C4-2B (cell line): ENCODE measurements around the gene AGBL4.

Source experiments
- H3K27ac ChIP-seq: fragments of 450-650 bp; 2 replicates; pipeline ENCODE4 v1.5.1; 2017
- CTCF ChIP-seq: fragments of 450-650 bp; conservative IDR thresholded peaks from 2 replicates; pipeline ENCODE4 v1.5.1; 2017; ENCODE audit warnings: mild to moderate bottlenecking
- ZFX ChIP-seq: fragments of 450-650 bp; IDR thresholded peaks from 2 replicates; pipeline ENCODE4 v1.6.1; 2017

The AGBL4 gene

GRCh38 chr1:48725341-48726046 is 1298.3 kb downstream of the AGBL4 start:
- TF ChIP-seq CTCF (no peak), ZFX (no peak)
- H3K27ac ChIP-seq: no peak overlapping the region

- no peak for TF ChIP-seq CTCF
- TF ChIP-seq ZFX: no peak
- H3K27ac ChIP-seq: no peak overlapping the region
Observed at GRCh38 chr1:48720929-48721328, 1302.8 kb downstream of the AGBL4 start.

- TF ChIP-seq CTCF (no peak), ZFX (no peak)
- H3K27ac ChIP-seq: no peak overlapping the region
Observed at GRCh38 chr1:48718705-48719104, 1305.0 kb downstream of the AGBL4 start.

GRCh38 chr1:48718116-48718630 is 1305.6 kb downstream of the AGBL4 start:
- no peak overlapping the region for H3K27ac ChIP-seq
- TF ChIP-seq CTCF (no peak), ZFX (no peak)

- H3K27ac ChIP-seq: no peak overlapping the region
- TF ChIP-seq CTCF (no peak), ZFX (no peak)
Observed at GRCh38 chr1:48717082-48717481, 1306.7 kb downstream of the AGBL4 start.

GRCh38 chr1:48715921-48716320 is 1307.8 kb downstream of the AGBL4 start:
- H3K27ac ChIP-seq: no peak overlapping the region
- TF ChIP-seq ZFX (no peak), CTCF (no peak)

GRCh38 chr1:48710915-48711314 is 1312.8 kb downstream of the AGBL4 start:
- H3K27ac ChIP-seq: no peak overlapping the region
- TF ChIP-seq ZFX (no peak), CTCF (no peak)
